HG02678 (cell line): ENCODE data around the gene ESR1.

Source experiments
- ATAC-seq: cut with Tn5 transposase; IDR thresholded peaks from one replicate; pipeline ENCODE4 v1.9.1; 2021; ENCODE audit warnings: mild to moderate bottlenecking, moderate library complexity; ENCODE audit not compliant: unreplicated experiment

ESR1 gene

GRCh38 chr6:151807513-151808370 lies at the start of gene ESR1:
TSS of gene ESR1 (plus strand) at chr6:151807682. CDS start at chr6:151807913, 231 bp downstream.
- no peak for ATAC-seq

GRCh38 chr6:151760486-151760885 lies 47.0 kb upstream of the ESR1 start:
- ATAC-seq = no peak

GRCh38 chr6:151761851-151762250 lies 45.6 kb upstream of the ESR1 start:
- ATAC-seq = no peak

- no peak for ATAC-seq
These were observed 44.7 kb upstream of the ESR1 start for GRCh38 chr6:151762817-151763216.

GRCh38 chr6:151763303-151763702 lies 44.2 kb upstream of the ESR1 start:
- ATAC-seq = no peak

- peak; percentile 94 for ATAC-seq
These were observed 43.4 kb upstream of the ESR1 start for GRCh38 chr6:151763938-151764680.

- peak; percentile 57 for ATAC-seq
These were observed 42.0 kb upstream of the ESR1 start for GRCh38 chr6:151765444-151765886.

- ATAC-seq = no peak
These were observed 35.0 kb upstream of the ESR1 start for GRCh38 chr6:151772446-151772845.

- ATAC-seq = no peak
These were observed 34.1 kb upstream of the ESR1 start for GRCh38 chr6:151773382-151773781.

- ATAC-seq = no peak
These were observed 24.9 kb upstream of the ESR1 start for GRCh38 chr6:151782560-151782959.

- ATAC-seq = no peak
These were observed 23.8 kb upstream of the ESR1 start for GRCh38 chr6:151783692-151784091.

GRCh38 chr6:151784441-151785214 lies 22.9 kb upstream of the ESR1 start:
- ATAC-seq = no peak

- ATAC-seq = no peak
These were observed 10.5 kb upstream of the ESR1 start for GRCh38 chr6:151796842-151797530.

GRCh38 chr6:151803743-151804142 lies 3.7 kb upstream of the ESR1 start:
- ATAC-seq = no peak

- ATAC-seq = no peak
These were observed 2.7 kb upstream of the ESR1 start for GRCh38 chr6:151804585-151805285.

GRCh38 chr6:151805286-151805840 lies 2.1 kb upstream of the ESR1 start:
- ATAC-seq = no peak

- ATAC-seq = no peak
These were observed 547 bp upstream of the ESR1 start for GRCh38 chr6:151806757-151807512.

GRCh38 chr6:151808371-151809241 lies 1.1 kb downstream of the ESR1 start:
- ATAC-seq = no peak
